Measurements from ENCODE around the gene STXBP5.

DNA sequence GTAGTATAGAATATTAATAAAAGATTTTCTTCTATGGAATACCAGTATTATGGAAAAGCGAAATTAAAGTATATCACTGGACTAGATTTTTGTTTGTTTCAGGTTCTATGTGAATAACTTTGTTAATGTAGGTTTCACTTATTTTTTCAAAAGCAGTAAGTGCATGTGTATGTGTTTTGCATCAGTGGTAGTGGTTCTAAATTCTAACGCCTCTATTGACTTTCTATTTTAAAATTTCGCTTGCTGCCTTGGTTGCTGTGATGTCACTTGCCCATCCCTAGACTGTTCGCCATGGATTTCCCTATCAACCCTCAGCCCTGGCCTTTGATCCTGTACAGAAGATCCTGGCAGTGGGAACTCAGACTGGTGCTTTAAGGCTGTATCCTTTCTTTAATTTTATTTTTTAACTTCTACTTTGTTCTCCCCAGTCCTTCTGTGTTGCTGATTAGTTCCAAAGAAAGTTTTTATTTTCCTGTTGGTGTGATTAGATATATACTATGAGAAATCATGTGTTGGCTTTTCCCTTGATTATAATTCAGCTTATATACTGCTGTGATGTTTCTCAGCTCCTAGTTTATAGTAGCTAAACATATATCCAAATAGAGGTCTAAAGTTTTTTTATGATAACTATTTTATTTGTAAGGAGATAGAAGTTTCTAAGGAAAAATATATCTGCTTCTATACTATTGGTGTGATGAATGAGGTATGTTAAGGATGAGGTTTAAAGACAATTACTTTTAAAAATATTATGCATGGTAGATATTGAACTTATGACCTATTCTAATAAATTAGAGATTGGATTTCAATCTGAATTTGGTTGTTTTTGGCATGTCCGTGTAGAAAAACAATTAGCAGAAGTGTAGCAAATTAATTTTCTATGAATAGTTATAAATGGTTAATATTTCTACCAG is 1.7 kb downstream of the STXBP5 start:
- TF ChIP-seq EZH2 (IDR thresholded peaks at IDR 0.05; ENCODE audit: borderline replicate concordance, low read length), result no peak
- TF ChIP-seq, protein P1, sequence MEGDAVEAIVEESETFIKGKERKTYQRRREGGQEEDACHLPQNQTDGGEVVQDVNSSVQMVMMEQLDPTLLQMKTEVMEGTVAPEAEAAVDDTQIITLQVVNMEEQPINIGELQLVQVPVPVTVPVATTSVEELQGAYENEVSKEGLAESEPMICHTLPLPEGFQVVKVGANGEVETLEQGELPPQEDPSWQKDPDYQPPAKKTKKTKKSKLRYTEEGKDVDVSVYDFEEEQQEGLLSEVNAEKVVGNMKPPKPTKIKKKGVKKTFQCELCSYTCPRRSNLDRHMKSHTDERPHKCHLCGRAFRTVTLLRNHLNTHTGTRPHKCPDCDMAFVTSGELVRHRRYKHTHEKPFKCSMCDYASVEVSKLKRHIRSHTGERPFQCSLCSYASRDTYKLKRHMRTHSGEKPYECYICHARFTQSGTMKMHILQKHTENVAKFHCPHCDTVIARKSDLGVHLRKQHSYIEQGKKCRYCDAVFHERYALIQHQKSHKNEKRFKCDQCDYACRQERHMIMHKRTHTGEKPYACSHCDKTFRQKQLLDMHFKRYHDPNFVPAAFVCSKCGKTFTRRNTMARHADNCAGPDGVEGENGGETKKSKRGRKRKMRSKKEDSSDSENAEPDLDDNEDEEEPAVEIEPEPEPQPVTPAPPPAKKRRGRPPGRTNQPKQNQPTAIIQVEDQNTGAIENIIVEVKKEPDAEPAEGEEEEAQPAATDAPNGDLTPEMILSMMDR (IDR thresholded peaks at IDR 0.05; ENCODE audit: low read length), result no peak
